Measurements from ENCODE around the gene MAP3K5.

GRCh38 chr6:136654086-136654485, 138.2 kb downstream of the MAP3K5 start:
- TF ChIP-seq CTCF (IDR thresholded peaks at IDR 0.05) (no peak), POLR2A (IDR thresholded peaks at IDR 0.05) (no peak), EP300 (IDR thresholded peaks at IDR 0.05) (no peak)
